K562 (cell line): ENCODE results near the gene BAHD1. TPM values are rescaled to one million over a fixed set of nuclear protein-coding genes. Genes with fewer than 3 reads are reported as not detected.

Experiments
- ATAC-seq: fragments of 200-7000 bp; cut with Tn5 transposase; 3 replicates; pipeline ENCODE4 v1.9.1; 2020; ENCODE audit warnings: moderate library complexity
- BruUV-seq: library from RNA; stranded (reverse); fragments of 400-500 nt; replicated peaks from 2 replicates; lab custom pipeline; 2021; lab: Mats Ljungman, UMichigan
- CTCF ChIA-PET: fragments of 300-600 bp; formaldehyde crosslinking; extraction: SDS; loops from one replicate; lab custom pipeline; 2021; ENCODE audit warnings: low intra/inter-chr PET ratio; lab: Yijun Ruan, JAX
- POLR2A ChIA-PET: fragments of 300-600, 350-650 bp; sonication (Branson Sonifier 250); formaldehyde crosslinking; extraction: SDS; loops from one replicate; lab custom pipeline; 2021; ENCODE audit warnings: antibody characterized with exemption, inconsistent platforms; lab: Yijun Ruan, JAX
- DNase-seq, 4 experiments: peaks; one replicate each; pipeline versions ENCODE4 v3.0.0 to v3.0.0-alpha.2; 2011 to 2018; ENCODE audit warnings: low spot score in 3 of 4, mixed read lengths in 3 of 4; ENCODE audit errors: extremely low read depth in 1 of 4
- FAIRE-seq: peaks from 2 replicates; lab custom pipeline; 2011; peaks lifted over from hg19 to GRCh38; lab: Jason Lieb, UNC
- H2AFZ ChIP-seq: 2 replicates; pipeline ENCODE4 v1.6.0; 2011; ENCODE audit warnings: low read depth, low read length, control low read depth, inconsistent platforms
- H3K27ac ChIP-seq: fragments of 200-600 bp; 3 replicates; pipeline ENCODE4 v1.8.0; 2011; ENCODE audit warnings: low read depth, mild to moderate bottlenecking, control low read depth, inconsistent platforms, low read length, moderate library complexity, mixed read lengths; ENCODE audit errors: extremely low read depth
- H3K27me3 ChIP-seq, 2 experiments: fragments of 300-600 bp in 1 of 2; 2 replicates in 1 of 2; 3 replicates in 1 of 2; pipeline versions ENCODE4 v1.6.0 to v1.8.0; 2011; ENCODE audit warnings: inconsistent platforms in 2 of 2, low read length in 2 of 2, mild to moderate bottlenecking in 1 of 2, mixed read lengths in 1 of 2, moderate library complexity in 1 of 2; ENCODE audit not compliant: control insufficient read depth in 2 of 2, insufficient read depth in 2 of 2
- H3K36me3 ChIP-seq: fragments of 300-600 bp; 3 replicates; pipeline ENCODE4 v1.8.0; 2011; ENCODE audit warnings: mild to moderate bottlenecking, low read length, inconsistent platforms; ENCODE audit not compliant: control insufficient read depth, insufficient read depth
- H3K4me1 ChIP-seq, 2 experiments: fragments of 200-600 bp in 1 of 2; replicated peaks in 1 of 2; 2 replicates in 1 of 2; 3 replicates in 1 of 2; pipeline versions ENCODE4 v1.5.1 to v1.8.0; 2011; ENCODE audit warnings: inconsistent platforms in 2 of 2, low read length in 2 of 2, mild to moderate bottlenecking in 1 of 2, mixed read lengths in 1 of 2, moderate library complexity in 1 of 2; ENCODE audit not compliant: control insufficient read depth in 2 of 2, insufficient read depth in 2 of 2
- H3K4me2 ChIP-seq: 2 replicates; pipeline ENCODE4 v1.6.1; 2011; ENCODE audit warnings: low read length, control low read depth, inconsistent platforms, mixed read lengths; ENCODE audit not compliant: insufficient read depth
- H3K4me3 ChIP-seq: fragments of 200-600 bp; sonication (generic), shearing (Covaris generic); 2 replicates; pipeline ENCODE4 v1.5.1; 2016; ENCODE audit warnings: control low read depth, inconsistent platforms
- H3K79me2 ChIP-seq: fragments of 200-600 bp; 3 replicates; pipeline ENCODE4 v1.8.0; 2011; ENCODE audit warnings: low read length, inconsistent platforms; ENCODE audit not compliant: control insufficient read depth, insufficient read depth
- H3K9ac ChIP-seq, 2 experiments: 2 replicates each; pipeline versions ENCODE4 v1.6.0 to v1.6.1; 2011; ENCODE audit warnings: low read depth in 2 of 2, low read length in 2 of 2, control low read depth in 1 of 2, inconsistent platforms in 1 of 2, mild to moderate bottlenecking in 1 of 2, mixed read lengths in 1 of 2; ENCODE audit not compliant: insufficient read depth in 1 of 2
- H3K9me1 ChIP-seq: one replicate; pipeline ENCODE4 v1.6.0; 2011; ENCODE audit warnings: inconsistent platforms, mild to moderate bottlenecking, low read length, moderate library complexity; ENCODE audit not compliant: control insufficient read depth, insufficient read depth
- H3K9me3 ChIP-seq: replicated peaks from 2 replicates; pipeline ENCODE4 v1.5.1; 2011; ENCODE audit warnings: low read depth, low read length, inconsistent platforms; ENCODE audit not compliant: control insufficient read depth, insufficient read depth
- H4K20me1 ChIP-seq: replicated peaks from 2 replicates; pipeline ENCODE4 v1.6.1; 2011; ENCODE audit warnings: low read length, inconsistent platforms, mixed read lengths; ENCODE audit not compliant: control insufficient read depth, insufficient read depth
- BACH1 ChIP-seq: fragments of 200-800 bp; sonication (Bioruptor generic); IDR thresholded peaks from 2 replicates; pipeline ENCODE4 v1.6.1; 2016; ENCODE audit warnings: missing genetic modification characterization, missing compliant biosample characterization
- FOXA3 ChIP-seq, 2 experiments: fragments of 450-650 bp in 1 of 2; sonication (generic) in 1 of 2; formaldehyde crosslinking; IDR thresholded peaks in 1 of 2; conservative IDR thresholded peaks in 1 of 2; 2 replicates each; pipeline versions ENCODE4 v1.4.0 to v1.8.0; 2020 to 2022; ENCODE audit warnings: mild to moderate bottlenecking in 2 of 2, missing genetic modification reagents in 1 of 2
- FOXP1 ChIP-seq: sonication (generic); formaldehyde crosslinking; IDR thresholded peaks from 2 replicates; pipeline ENCODE4 v1.8.0; 2022; ENCODE audit warnings: mild to moderate bottlenecking, missing genetic modification reagents
- MAFG ChIP-seq: fragments of 450-650 bp; conservative IDR thresholded peaks from 2 replicates; pipeline ENCODE4 v1.6.1; 2016; ENCODE audit warnings: missing genetic modification characterization, missing compliant biosample characterization
- MAFK ChIP-seq: IDR thresholded peaks from 2 replicates; pipeline ENCODE4 v1.6.1; 2011; ENCODE audit warnings: low read length, improper control_type of control experiment
- NR4A1 ChIP-seq, 2 experiments: fragments of 250-450 bp in 1 of 2; fragments of 450-650 bp in 1 of 2; sonication (Bioruptor Pico) in 1 of 2; IDR thresholded peaks; 2 replicates each; pipeline versions ENCODE4 v1.4.0 to v1.6.1; 2016 to 2020; ENCODE audit warnings: mild to moderate bottlenecking in 2 of 2, missing compliant biosample characterization in 1 of 2, missing genetic modification characterization in 1 of 2, moderate library complexity in 1 of 2
- PHF8 ChIP-seq: fragments of 200-600 bp; sonication (generic); IDR thresholded peaks from 2 replicates; pipeline ENCODE4 v1.6.1; 2012; ENCODE audit warnings: mixed run types, mild to moderate bottlenecking, inconsistent platforms, low read length, moderate library complexity, borderline replicate concordance
- PRDM10 ChIP-seq: fragments of 450-650 bp; IDR thresholded peaks from 2 replicates; pipeline ENCODE4 v1.6.1; 2018; ENCODE audit not compliant: partially characterized antibody
- RBBP5 ChIP-seq: fragments of 200-600 bp; sonication (generic); IDR thresholded peaks from 2 replicates; pipeline ENCODE4 v1.6.1; 2012; ENCODE audit warnings: borderline replicate concordance, mild to moderate bottlenecking, low read length, control low read depth, inconsistent platforms; ENCODE audit not compliant: insufficient read depth, poor library complexity, severe bottlenecking
- TBP ChIP-seq: optimal IDR thresholded peaks from 2 replicates; pipeline ENCODE3; 2011; ENCODE audit warnings: low read depth, low read length, improper control_type of control experiment
- WGBS: fragments of 100-300 bp; shearing (Covaris generic); methylation state at CpG from one replicate; pipeline ENCODE4 v1.1.6; 2016; ENCODE audit warnings: low coverage, mixed read lengths; ENCODE audit not compliant: insufficient coverage; ENCODE audit errors: missing lambda C conversion rate; 5-methylcytosine and 5-hydroxymethylcytosine counted together
- in situ Hi-C: fragments of 300-500 bp; cut with MboI; formaldehyde crosslinking; loops from 4 replicates; pipeline ENCODE4 v1.15.0; 2018; ENCODE audit warnings: inconsistent platforms, mixed read lengths
- intact Hi-C: fragments of 100-400 bp; cut with micrococcal nuclease; formaldehyde crosslinking; loops from 2 replicates; pipeline ENCODE4 v1.14.2; 2022
- polyA plus RNA-seq, 8 experiments: library from polyadenylated mRNA; depleted of rRNA in 4 of 8; stranded (reverse) in 5 of 8; unstranded in 3 of 8; fragments of >200 nt; fragmentation: Nextera tagmentation in 2 of 8; fragmentation: Illumina TruSeq in 1 of 8; extraction: Ambion mirVana in 2 of 8; extraction: Trizol in 1 of 8; gene quantifications; 2 replicates each; pipeline versions ENCODE4 v1.2.1 to v1.2.3, GENCODE V29; 2011 to 2014; ENCODE audit warnings: inconsistent platforms in 1 of 8, missing spikeins in 1 of 8
- total RNA-seq, 7 experiments: library from RNA; depleted of rRNA in 6 of 7; stranded (reverse); fragments of >200 nt in 6 of 7; fragmentation: Illumina TruSeq in 2 of 7; extraction: Trizol in 2 of 7; gene quantifications; 2 replicates each; pipeline versions ENCODE4 v1.2.1 to v1.2.3, GENCODE V29; 2011 to 2021; ENCODE audit warnings: low replicate concordance in 1 of 7
- TF ChIP-seq, protein P1 (sequence below): sonication (generic); formaldehyde crosslinking; IDR thresholded peaks from 2 replicates; pipeline ENCODE4 v1.9.0; 2022; ENCODE audit warnings: mild to moderate bottlenecking, missing genetic modification reagents
- TF ChIP-seq, protein P2 (sequence below): fragments of 450-650 bp; IDR thresholded peaks from 2 replicates; pipeline ENCODE4 v1.6.1; 2014; ENCODE audit warnings: low read depth, mild to moderate bottlenecking, moderate library complexity, borderline replicate concordance

Gene BAHD1
- total and polyA plus RNA-seq, 9 of the 15 experiments (the other 6 are each of a cell fraction or from before 2014, with no cell fraction given) = 0.55 to 38.5 (median 11.5) TPM

DNA sequence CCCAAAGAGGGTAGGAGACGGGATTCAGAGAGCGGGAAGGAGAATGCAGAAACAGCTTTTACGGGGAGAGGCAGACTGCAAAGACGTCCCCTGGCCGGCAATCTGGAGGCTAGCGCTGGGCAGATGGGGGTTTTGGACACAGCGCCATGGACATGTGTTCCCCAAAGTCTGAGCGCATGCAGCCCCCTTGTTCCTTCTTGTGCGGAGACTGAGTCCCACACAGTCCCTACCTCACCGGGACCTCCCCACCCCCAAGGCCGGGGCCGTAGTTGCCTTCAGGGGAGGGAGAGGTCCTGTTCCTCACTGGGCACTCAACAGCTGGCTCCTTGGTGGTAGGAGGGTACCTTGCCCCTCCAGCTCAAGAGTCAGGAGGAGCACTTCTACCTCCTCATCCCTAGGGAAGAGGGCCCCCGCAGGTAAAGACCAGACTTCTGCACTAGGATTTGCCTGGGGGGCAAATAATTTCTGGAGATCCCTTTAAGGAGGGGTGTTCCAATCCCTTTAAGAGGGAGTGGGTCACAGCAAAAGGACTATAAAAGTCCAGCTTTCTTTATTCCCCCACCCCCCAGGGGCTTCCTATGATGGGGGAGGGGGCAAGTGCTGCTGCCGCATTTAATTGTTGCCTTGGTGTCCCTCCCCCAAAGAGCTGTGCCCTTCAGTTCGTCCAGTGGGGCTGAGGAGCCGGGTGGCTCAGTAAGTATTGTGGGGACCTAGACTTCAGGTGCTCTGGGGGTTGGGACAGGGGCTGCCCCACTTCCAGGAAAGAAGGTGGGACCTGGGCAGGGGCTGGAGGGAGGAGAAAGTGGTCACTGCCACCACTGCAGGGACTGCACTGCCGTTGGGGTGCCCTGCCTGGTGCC lies 3.6 kb upstream of the BAHD1 start:
- Histone ChIP-seq H3K4me1 (peaks cover 45 to 61% of the 10 kb centered on the region in 2 experiments), H4K20me1 (no peaks in the 10 kb centered on the region), H3K79me2 (peaks cover 36% of the 10 kb centered on the region), H3K4me2 (peak overlapping the region; percentile 85), H3K4me3 (peak overlapping the region; percentile 43), H3K9me3 (no peaks in the 10 kb centered on the region), H3K36me3 (no peaks in the 10 kb centered on the region), H3K27ac (peak overlapping the region; percentile 78), H3K9ac (peak overlapping the region; percentile 74 to 88), H2AFZ (peak overlapping the region; percentile 95), H3K27me3 (no peaks in the 10 kb centered on the region), H3K9me1 (no peaks in the 10 kb centered on the region)
- ChIA-PET POLR2A (interaction anchor here (0.6 to 2.7 kb wide), 5 partner anchors 11 to 439 kb away, joined by 3 to 16 read pairs (median 3); partner anchors contain the start of gene RAD51), CTCF (no interaction called here)
- ATAC-seq (peak; percentile 2; the same call in 1 of the 3 replicates), FAIRE-seq (peak; percentile 67), DNase-seq (peak in 2 of 4 experiments; percentile 41 to 56)
- in situ Hi-C loops = no loop called here
- no TSS peak for BruUV-seq
- WGBS = 9% methylated on average over 16 of the region's 17 CpGs
- intact Hi-C loops = no loop called here
- TF ChIP-seq, protein P1, sequence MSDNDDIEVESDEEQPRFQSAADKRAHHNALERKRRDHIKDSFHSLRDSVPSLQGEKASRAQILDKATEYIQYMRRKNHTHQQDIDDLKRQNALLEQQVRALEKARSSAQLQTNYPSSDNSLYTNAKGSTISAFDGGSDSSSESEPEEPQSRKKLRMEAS (CRISPR knock-in tag) = peak; percentile 31; the same call in 1 of the 2 replicates
- TF ChIP-seq, protein P2, sequence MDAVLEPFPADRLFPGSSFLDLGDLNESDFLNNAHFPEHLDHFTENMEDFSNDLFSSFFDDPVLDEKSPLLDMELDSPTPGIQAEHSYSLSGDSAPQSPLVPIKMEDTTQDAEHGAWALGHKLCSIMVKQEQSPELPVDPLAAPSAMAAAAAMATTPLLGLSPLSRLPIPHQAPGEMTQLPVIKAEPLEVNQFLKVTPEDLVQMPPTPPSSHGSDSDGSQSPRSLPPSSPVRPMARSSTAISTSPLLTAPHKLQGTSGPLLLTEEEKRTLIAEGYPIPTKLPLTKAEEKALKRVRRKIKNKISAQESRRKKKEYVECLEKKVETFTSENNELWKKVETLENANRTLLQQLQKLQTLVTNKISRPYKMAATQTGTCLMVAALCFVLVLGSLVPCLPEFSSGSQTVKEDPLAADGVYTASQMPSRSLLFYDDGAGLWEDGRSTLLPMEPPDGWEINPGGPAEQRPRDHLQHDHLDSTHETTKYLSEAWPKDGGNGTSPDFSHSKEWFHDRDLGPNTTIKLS = no peak
- no peak for TF ChIP-seq TBP
- no peak for TF ChIP-seq MAFG (tag)
- TF ChIP-seq MAFK = no peak
- no peak for TF ChIP-seq NR4A1 (CRISPR knock-in tag; IDR thresholded peaks at IDR 0.05)
- no peak for TF ChIP-seq NR4A1 (tag; IDR thresholded peaks at IDR 0.05)
- 0 out of 4 replicates have a peak, but pooled peaks of 1 of the 2 experiments have one; percentile 59 for TF ChIP-seq FOXA3 (CRISPR knock-in tag; conservative IDR thresholded peaks at IDR 0.05 in 1 of 2, IDR thresholded peaks at IDR 0.05 in 1 of 2)
- peak; percentile 31; the same call in 1 of the 2 replicates for TF ChIP-seq PHF8
- 0 out of 2 replicates have a peak, but pooled peaks have one; percentile 36 for TF ChIP-seq FOXP1 (CRISPR knock-in tag)
- no peak for TF ChIP-seq BACH1 (tag)
- peak; percentile 76 for TF ChIP-seq PRDM10
- TF ChIP-seq RBBP5 = peak; percentile 17
